Liver (tissue), 9 donors: Measurements from ENCODE around the gene GRK2. TPM values are rescaled to one million over a fixed set of nuclear protein-coding genes. Genes with fewer than 3 reads are reported as not detected.

Experiments used
- DNase-seq: peaks from one replicate; pipeline ENCODE4 v3.0.0-alpha.2; 2017; ENCODE audit warnings: low spot score
- H3K27ac ChIP-seq, 2 donors: one replicate each; pipeline ENCODE4 v1.7.0; 2013; ENCODE audit warnings: inconsistent platforms in 2 of 2, low read length in 2 of 2, control low read depth in 1 of 2, low read depth in 1 of 2, mild to moderate bottlenecking in 1 of 2
- H3K27me3 ChIP-seq, 4 donors: one replicate each; pipeline versions ENCODE4 v1.6.1 to v1.7.0; 2013; ENCODE audit warnings: low read length in 3 of 4, inconsistent platforms in 1 of 4, mild to moderate bottlenecking in 1 of 4, moderate library complexity in 1 of 4; ENCODE audit not compliant: control insufficient read depth in 4 of 4, insufficient read depth in 4 of 4
- H3K36me3 ChIP-seq, 4 donors: one replicate each; pipeline versions ENCODE4 v1.6.1 to v1.7.0; 2013; ENCODE audit warnings: low read length in 3 of 4, mild to moderate bottlenecking in 3 of 4, low read depth in 1 of 4, moderate library complexity in 1 of 4; ENCODE audit not compliant: control insufficient read depth in 4 of 4, insufficient read depth in 3 of 4
- H3K4me1 ChIP-seq, 4 donors: one replicate each; pipeline versions ENCODE4 v1.6.1 to v1.7.0; 2013; ENCODE audit warnings: low read length in 3 of 4, mild to moderate bottlenecking in 3 of 4, moderate library complexity in 1 of 4; ENCODE audit not compliant: control insufficient read depth in 4 of 4, insufficient read depth in 4 of 4
- H3K4me3 ChIP-seq, 3 donors: one replicate each; pipeline versions ENCODE4 v1.6.1 to v1.7.0; 2013; ENCODE audit warnings: low read length in 3 of 3, control low read depth in 1 of 3, low read depth in 1 of 3, mild to moderate bottlenecking in 1 of 3
- H3K9ac ChIP-seq, 2 donors: one replicate each; pipeline ENCODE4 v1.7.0; 2013; ENCODE audit warnings: low read length in 2 of 2, mild to moderate bottlenecking in 2 of 2, moderate library complexity in 2 of 2, control low read depth in 1 of 2, low read depth in 1 of 2
- H3K9me3 ChIP-seq, 4 donors: one replicate each; pipeline versions ENCODE4 v1.6.1 to v1.7.0; 2013; ENCODE audit warnings: low read length in 3 of 4; ENCODE audit not compliant: control insufficient read depth in 4 of 4
- EGR1 ChIP-seq, 2 donors: IDR thresholded peaks; 2 replicates each; pipeline ENCODE4 v1.6.1; 2016 to 2018; ENCODE audit warnings: antibody characterized with exemption in 2 of 2, low read depth in 2 of 2
- FOXA1 ChIP-seq: IDR thresholded peaks from 2 replicates; pipeline ENCODE4 v1.6.1; 2016; ENCODE audit warnings: antibody characterized with exemption
- FOXA2 ChIP-seq: IDR thresholded peaks from 2 replicates; pipeline ENCODE4 v1.6.1; 2016; ENCODE audit warnings: antibody characterized with exemption
- GABPA ChIP-seq, 2 donors: IDR thresholded peaks in 1 of 2; conservative IDR thresholded peaks in 1 of 2; 2 replicates each; pipeline ENCODE4 v1.6.1; 2016; ENCODE audit warnings: antibody characterized with exemption in 2 of 2, mild to moderate bottlenecking in 1 of 2, moderate library complexity in 1 of 2
- HNF4A ChIP-seq, 2 donors: conservative IDR thresholded peaks; 2 replicates each; pipeline ENCODE4 v1.6.1; 2016; ENCODE audit warnings: antibody characterized with exemption in 2 of 2, mild to moderate bottlenecking in 2 of 2
- HNF4G ChIP-seq: IDR thresholded peaks from 2 replicates; pipeline ENCODE4 v1.6.1; 2016; ENCODE audit warnings: antibody characterized with exemption
- JUND ChIP-seq, 2 donors: IDR thresholded peaks; 2 replicates each; pipeline ENCODE4 v1.6.1; 2016; ENCODE audit warnings: antibody characterized with exemption in 2 of 2
- NR2F2 ChIP-seq: IDR thresholded peaks from 2 replicates; pipeline ENCODE4 v1.6.1; 2016; ENCODE audit warnings: antibody characterized with exemption
- RAD21 ChIP-seq, 2 donors: IDR thresholded peaks; 2 replicates each; pipeline ENCODE4 v1.6.1; 2016; ENCODE audit warnings: antibody characterized with exemption in 2 of 2, mild to moderate bottlenecking in 2 of 2
- RXRA ChIP-seq, 2 donors: IDR thresholded peaks; 2 replicates each; pipeline ENCODE4 v1.6.1; 2017 to 2018; ENCODE audit warnings: antibody characterized with exemption in 2 of 2, mild to moderate bottlenecking in 1 of 2
- SP1 ChIP-seq: IDR thresholded peaks from 2 replicates; pipeline ENCODE4 v1.6.1; 2018; ENCODE audit warnings: antibody characterized with exemption, mild to moderate bottlenecking
- TAF1 ChIP-seq: conservative IDR thresholded peaks from 2 replicates; pipeline ENCODE4 v1.6.1; 2016; ENCODE audit warnings: antibody characterized with exemption, mild to moderate bottlenecking
- YY1 ChIP-seq: IDR thresholded peaks from 2 replicates; pipeline ENCODE4 v1.6.1; 2016; ENCODE audit warnings: antibody characterized with exemption, mild to moderate bottlenecking
- WGBS: extraction: QIAGEN DNeasy Blood & Tissue Kit; methylation state at CpG from one replicate; pipeline ENCODE4 v1.1.7; 2013; 5-methylcytosine and 5-hydroxymethylcytosine counted together
- polyA plus RNA-seq, 2 donors: library from polyadenylated mRNA; stranded (reverse) in 1 of 2; unstranded in 1 of 2; fragments of 200-250 nt in 1 of 2; fragments of >200 nt in 1 of 2; fragmentation: Nextera tagmentation in 1 of 2; extraction: Ambion mirVana in 1 of 2; gene quantifications; one replicate each; pipeline versions ENCODE4 v1.2.1 to v1.2.3, GENCODE V29; 2013 to 2015
- total RNA-seq, 2 donors: library from RNA; depleted of rRNA; stranded (reverse); fragments of >200 nt; gene quantifications; one replicate each; pipeline ENCODE4 v1.2.3, GENCODE V29; 2014
- TF ChIP-seq, protein P1 (sequence below): IDR thresholded peaks from 2 replicates; pipeline ENCODE4 v1.6.1; 2016; ENCODE audit warnings: antibody characterized with exemption
- TF ChIP-seq, protein P2 (sequence below): IDR thresholded peaks from 2 replicates; pipeline ENCODE4 v1.6.1; 2016; ENCODE audit warnings: antibody characterized with exemption
- TF ChIP-seq, protein P3 (sequence below): IDR thresholded peaks from 2 replicates; pipeline ENCODE4 v1.6.1; 2016; ENCODE audit warnings: antibody characterized with exemption
- TF ChIP-seq, protein P4 (sequence below): fragments of 150-350 bp; IDR thresholded peaks from 2 replicates; pipeline ENCODE4 v1.5.1; 2017; ENCODE audit warnings: improper control_type of control experiment, low read depth, low read length; ENCODE audit not compliant: missing input control
- TF ChIP-seq, protein P5 (sequence below): IDR thresholded peaks from 2 replicates; pipeline ENCODE4 v1.6.1; 2016; ENCODE audit warnings: antibody characterized with exemption, mild to moderate bottlenecking
- donor health status: healthy.
- donor health status: healthy.
- donor health status: healthy.
- donor health status: healthy.
- donor health status: healthy.

Gene GRK2
- total and polyA plus RNA-seq, 4 donors: 13.4 to 41.4 (median 31.7) TPM

DNA sequence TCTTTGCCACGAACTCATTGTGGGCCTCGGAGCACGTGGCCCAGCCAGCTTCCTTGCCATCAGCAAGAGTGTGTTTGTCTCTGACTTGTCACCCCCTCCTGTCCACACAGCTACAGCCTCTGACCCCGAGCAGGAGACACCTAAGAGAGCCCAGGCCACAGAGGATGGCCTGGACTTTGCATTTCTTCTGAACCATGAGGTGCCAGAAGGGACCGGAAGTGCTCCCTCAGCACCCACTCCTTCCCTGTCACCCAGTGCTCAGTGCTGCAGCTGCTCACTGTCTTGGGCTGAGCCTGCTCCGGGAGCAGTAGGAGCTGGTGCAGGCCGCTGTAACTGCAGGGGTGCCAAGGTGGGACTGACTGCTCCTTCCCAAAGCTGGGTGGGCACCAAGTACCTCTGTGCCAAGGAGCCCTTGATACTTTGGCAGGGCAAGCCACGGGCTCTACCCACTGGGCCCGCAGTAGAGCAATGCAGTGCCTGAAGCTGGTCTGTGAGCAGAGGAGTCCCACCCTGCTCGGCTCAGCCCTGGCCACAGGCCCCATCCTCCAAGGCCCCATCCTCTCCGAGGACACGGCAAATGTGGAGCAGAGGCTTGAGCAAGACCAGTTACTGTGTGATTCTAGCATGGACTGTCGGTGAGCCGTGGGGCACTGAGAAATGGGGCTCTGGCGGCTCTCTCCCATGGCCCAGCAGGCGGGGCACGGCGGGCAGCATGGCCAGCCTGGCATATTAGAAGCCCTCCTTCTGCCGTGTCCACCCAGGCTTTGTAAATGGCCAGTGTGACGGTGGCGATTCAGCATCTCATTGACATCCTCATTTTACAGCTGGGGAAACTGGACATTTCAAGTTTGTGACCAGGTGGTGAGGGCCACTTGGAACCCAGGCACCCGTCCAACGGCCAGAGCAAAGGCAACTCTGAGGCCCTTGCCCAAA is 6.3 kb downstream of the GRK2 start:
- 70% methylated on average over 23 of the region's 23 CpGs for whole genome bisulfite sequencing
- Histone ChIP-seq H3K4me3 (no peak overlapping the region), H3K27me3 (no peaks in the 10 kb centered on the region), H3K4me1 (peaks cover 18 to 86% (median 50%) of the 10 kb centered on the region in 4 donors), H3K27ac (peak overlapping the region in 1 of 2 donors; percentile 44), H3K36me3 (peaks cover 0 to 2% (median 0%) of the 10 kb centered on the region in 4 donors), H3K9me3 (no peaks in the 10 kb centered on the region), H3K9ac (no peak overlapping the region)
- no peak for DNase-seq
- TF ChIP-seq TAF1: no peak
- no peak for TF ChIP-seq FOXA2
- no peak for TF ChIP-seq FOXA1
- no peak for TF ChIP-seq JUND (IDR thresholded peaks at IDR 0.05)
- TF ChIP-seq HNF4A (conservative IDR thresholded peaks at IDR 0.05): no peak
- TF ChIP-seq RXRA (IDR thresholded peaks at IDR 0.05): no peak
- TF ChIP-seq, protein P1, sequence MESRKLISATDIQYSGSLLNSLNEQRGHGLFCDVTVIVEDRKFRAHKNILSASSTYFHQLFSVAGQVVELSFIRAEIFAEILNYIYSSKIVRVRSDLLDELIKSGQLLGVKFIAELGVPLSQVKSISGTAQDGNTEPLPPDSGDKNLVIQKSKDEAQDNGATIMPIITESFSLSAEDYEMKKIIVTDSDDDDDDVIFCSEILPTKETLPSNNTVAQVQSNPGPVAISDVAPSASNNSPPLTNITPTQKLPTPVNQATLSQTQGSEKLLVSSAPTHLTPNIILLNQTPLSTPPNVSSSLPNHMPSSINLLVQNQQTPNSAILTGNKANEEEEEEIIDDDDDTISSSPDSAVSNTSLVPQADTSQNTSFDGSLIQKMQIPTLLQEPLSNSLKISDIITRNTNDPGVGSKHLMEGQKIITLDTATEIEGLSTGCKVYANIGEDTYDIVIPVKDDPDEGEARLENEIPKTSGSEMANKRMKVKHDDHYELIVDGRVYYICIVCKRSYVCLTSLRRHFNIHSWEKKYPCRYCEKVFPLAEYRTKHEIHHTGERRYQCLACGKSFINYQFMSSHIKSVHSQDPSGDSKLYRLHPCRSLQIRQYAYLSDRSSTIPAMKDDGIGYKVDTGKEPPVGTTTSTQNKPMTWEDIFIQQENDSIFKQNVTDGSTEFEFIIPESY: no peak

DNA sequence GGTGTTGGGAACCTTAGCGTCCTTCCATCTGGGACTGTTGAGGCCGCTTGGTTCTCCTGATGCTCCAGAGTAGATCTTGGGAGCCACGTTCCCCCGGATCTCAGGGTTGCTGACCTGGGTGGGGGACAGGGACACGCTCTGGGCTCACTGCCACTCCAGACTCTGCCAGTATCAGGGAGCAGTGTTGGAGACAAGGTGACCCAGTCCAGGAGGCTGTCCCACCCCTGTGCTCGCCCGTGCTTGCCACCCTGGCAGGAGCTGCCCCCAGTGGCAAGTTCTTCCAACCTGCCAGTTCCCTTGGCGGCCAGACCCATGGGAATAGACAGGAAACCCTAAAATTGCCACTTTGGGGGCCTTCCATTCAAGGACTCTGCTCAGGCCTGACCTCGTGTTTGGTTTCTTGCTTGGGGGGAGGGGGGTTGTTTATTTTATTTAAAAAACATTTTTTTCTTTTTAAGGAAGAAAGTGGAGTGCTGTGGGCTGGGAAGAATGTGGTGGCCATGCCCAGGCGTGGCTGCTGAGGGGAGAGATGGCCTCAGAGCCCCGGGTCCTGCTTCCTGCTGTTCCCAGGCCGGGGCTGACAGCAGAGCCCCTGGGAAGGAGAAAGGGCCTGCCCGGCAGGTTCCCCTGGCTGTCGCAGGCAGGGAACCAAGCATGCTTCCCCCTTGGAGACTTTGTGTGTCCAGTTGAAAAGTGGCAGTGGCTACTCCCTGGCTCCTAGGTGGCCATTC is 7.2 kb downstream of the GRK2 start:
- H3K9ac ChIP-seq: no peak overlapping the region
- H3K27me3 ChIP-seq: no peaks in the 10 kb centered on the region
- H3K4me1 ChIP-seq: peaks cover 18 to 82% (median 42%) of the 10 kb centered on the region in 4 donors
- WGBS: 59% methylated on average over 14 of the region's 14 CpGs
- H3K36me3 ChIP-seq: peaks cover 0 to 2% (median 0%) of the 10 kb centered on the region in 4 donors
- TF ChIP-seq HNF4G: no peak
- no peak for TF ChIP-seq SP1
- TF ChIP-seq, protein P2, sequence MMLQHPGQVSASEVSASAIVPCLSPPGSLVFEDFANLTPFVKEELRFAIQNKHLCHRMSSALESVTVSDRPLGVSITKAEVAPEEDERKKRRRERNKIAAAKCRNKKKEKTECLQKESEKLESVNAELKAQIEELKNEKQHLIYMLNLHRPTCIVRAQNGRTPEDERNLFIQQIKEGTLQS: no peak
- TF ChIP-seq TAF1: no peak
- no peak for TF ChIP-seq RAD21 (IDR thresholded peaks at IDR 0.05)
- TF ChIP-seq FOXA1: no peak
- TF ChIP-seq, protein P3, sequence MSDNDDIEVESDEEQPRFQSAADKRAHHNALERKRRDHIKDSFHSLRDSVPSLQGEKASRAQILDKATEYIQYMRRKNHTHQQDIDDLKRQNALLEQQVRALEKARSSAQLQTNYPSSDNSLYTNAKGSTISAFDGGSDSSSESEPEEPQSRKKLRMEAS: no peak
- no peak for TF ChIP-seq JUND (IDR thresholded peaks at IDR 0.05)
- no peak for TF ChIP-seq EGR1 (IDR thresholded peaks at IDR 0.05; ENCODE audit: low read depth in 2 of 2)
- TF ChIP-seq GABPA (IDR thresholded peaks at IDR 0.05 in 1 of 2, conservative IDR thresholded peaks at IDR 0.05 in 1 of 2): no peak
- TF ChIP-seq, protein P1: no peak
- no peak for TF ChIP-seq YY1
- TF ChIP-seq HNF4A (conservative IDR thresholded peaks at IDR 0.05): no peak
- TF ChIP-seq NR2F2: no peak
- TF ChIP-seq, protein P4, sequence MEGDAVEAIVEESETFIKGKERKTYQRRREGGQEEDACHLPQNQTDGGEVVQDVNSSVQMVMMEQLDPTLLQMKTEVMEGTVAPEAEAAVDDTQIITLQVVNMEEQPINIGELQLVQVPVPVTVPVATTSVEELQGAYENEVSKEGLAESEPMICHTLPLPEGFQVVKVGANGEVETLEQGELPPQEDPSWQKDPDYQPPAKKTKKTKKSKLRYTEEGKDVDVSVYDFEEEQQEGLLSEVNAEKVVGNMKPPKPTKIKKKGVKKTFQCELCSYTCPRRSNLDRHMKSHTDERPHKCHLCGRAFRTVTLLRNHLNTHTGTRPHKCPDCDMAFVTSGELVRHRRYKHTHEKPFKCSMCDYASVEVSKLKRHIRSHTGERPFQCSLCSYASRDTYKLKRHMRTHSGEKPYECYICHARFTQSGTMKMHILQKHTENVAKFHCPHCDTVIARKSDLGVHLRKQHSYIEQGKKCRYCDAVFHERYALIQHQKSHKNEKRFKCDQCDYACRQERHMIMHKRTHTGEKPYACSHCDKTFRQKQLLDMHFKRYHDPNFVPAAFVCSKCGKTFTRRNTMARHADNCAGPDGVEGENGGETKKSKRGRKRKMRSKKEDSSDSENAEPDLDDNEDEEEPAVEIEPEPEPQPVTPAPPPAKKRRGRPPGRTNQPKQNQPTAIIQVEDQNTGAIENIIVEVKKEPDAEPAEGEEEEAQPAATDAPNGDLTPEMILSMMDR: no peak
- no peak for TF ChIP-seq RXRA (IDR thresholded peaks at IDR 0.05)
- TF ChIP-seq, protein P5, sequence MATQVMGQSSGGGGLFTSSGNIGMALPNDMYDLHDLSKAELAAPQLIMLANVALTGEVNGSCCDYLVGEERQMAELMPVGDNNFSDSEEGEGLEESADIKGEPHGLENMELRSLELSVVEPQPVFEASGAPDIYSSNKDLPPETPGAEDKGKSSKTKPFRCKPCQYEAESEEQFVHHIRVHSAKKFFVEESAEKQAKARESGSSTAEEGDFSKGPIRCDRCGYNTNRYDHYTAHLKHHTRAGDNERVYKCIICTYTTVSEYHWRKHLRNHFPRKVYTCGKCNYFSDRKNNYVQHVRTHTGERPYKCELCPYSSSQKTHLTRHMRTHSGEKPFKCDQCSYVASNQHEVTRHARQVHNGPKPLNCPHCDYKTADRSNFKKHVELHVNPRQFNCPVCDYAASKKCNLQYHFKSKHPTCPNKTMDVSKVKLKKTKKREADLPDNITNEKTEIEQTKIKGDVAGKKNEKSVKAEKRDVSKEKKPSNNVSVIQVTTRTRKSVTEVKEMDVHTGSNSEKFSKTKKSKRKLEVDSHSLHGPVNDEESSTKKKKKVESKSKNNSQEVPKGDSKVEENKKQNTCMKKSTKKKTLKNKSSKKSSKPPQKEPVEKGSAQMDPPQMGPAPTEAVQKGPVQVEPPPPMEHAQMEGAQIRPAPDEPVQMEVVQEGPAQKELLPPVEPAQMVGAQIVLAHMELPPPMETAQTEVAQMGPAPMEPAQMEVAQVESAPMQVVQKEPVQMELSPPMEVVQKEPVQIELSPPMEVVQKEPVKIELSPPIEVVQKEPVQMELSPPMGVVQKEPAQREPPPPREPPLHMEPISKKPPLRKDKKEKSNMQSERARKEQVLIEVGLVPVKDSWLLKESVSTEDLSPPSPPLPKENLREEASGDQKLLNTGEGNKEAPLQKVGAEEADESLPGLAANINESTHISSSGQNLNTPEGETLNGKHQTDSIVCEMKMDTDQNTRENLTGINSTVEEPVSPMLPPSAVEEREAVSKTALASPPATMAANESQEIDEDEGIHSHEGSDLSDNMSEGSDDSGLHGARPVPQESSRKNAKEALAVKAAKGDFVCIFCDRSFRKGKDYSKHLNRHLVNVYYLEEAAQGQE: no peak
- TF ChIP-seq FOXA2: no peak
- H3K9me3 ChIP-seq: no peaks in the 10 kb centered on the region
- no peak overlapping the region for H3K4me3 ChIP-seq
- H3K27ac ChIP-seq: peak overlapping the region in 1 of 2 donors; percentile 44
- DNase-seq: no peak
